GM12878 (cell line): ENCODE data around the gene MYO1C. TPM values are rescaled to one million over a fixed set of nuclear protein-coding genes. Genes with fewer than 3 reads are reported as not detected.

ENCODE experiments used
- ATAC-seq: fragments of 200-7000 bp; cut with Tn5 transposase; 3 replicates; pipeline ENCODE4 v1.9.1; 2020; ENCODE audit warnings: mild to moderate bottlenecking, moderate library complexity
- BruUV-seq: library from RNA; stranded (reverse); fragments of 400-500 nt; replicated peaks from 2 replicates; lab custom pipeline; 2021; lab: Mats Ljungman, UMichigan
- CTCF ChIA-PET: fragments of 300-600 bp; sonication (Branson Sonifier 250); formaldehyde crosslinking; extraction: SDS; loops from one replicate; lab custom pipeline; 2021; ENCODE audit warnings: inconsistent platforms; lab: Yijun Ruan, JAX
- POLR2A ChIA-PET: fragments of 350-600 bp; formaldehyde crosslinking; extraction: SDS; loops from one replicate; lab custom pipeline; 2021; ENCODE audit warnings: inconsistent platforms; lab: Charles Lee
- RAD21 ChIA-PET: fragments of 300-600 bp; sonication (Branson Sonifier 250); formaldehyde crosslinking; loops from one replicate; lab custom pipeline; 2023; ENCODE audit warnings: antibody characterized with exemption; ENCODE audit not compliant: unreplicated experiment; lab: Charles Lee
- SMC1A ChIA-PET: fragments of 300-600 bp; sonication (Branson Sonifier 250); formaldehyde crosslinking; loops from one replicate; lab custom pipeline; 2023; ENCODE audit not compliant: unreplicated experiment, uncharacterized antibody; lab: Charles Lee
- DNase-seq: peaks from one replicate; pipeline ENCODE4 v3.0.0-alpha.2; 2011; ENCODE audit warnings: low read depth, low spot score
- FAIRE-seq: peaks from 3 replicates; lab custom pipeline; 2011; peaks lifted over from hg19 to GRCh38; lab: Jason Lieb, UNC
- H2AFZ ChIP-seq: 2 replicates; pipeline ENCODE4 v1.6.0; 2011; ENCODE audit warnings: low read depth, low read length, control low read depth; ENCODE audit not compliant: control insufficient read depth
- H3K27ac ChIP-seq: 2 replicates; pipeline ENCODE4 v1.5.1; 2011; ENCODE audit warnings: control low read depth; ENCODE audit not compliant: control insufficient read depth, insufficient read depth
- H3K27me3 ChIP-seq, 2 experiments: replicated peaks in 1 of 2; 2 replicates each; pipeline versions ENCODE4 v1.6.0 to v1.6.1; 2011; ENCODE audit warnings: low read length in 1 of 2; ENCODE audit not compliant: control insufficient read depth in 2 of 2, insufficient read depth in 2 of 2
- H3K36me3 ChIP-seq, 2 experiments: 2 replicates each; pipeline ENCODE4 v1.5.1; 2011; ENCODE audit warnings: low read length in 1 of 2; ENCODE audit not compliant: control insufficient read depth in 2 of 2, insufficient read depth in 2 of 2
- H3K4me1 ChIP-seq: 2 replicates; pipeline ENCODE4 v1.6.1; 2011; ENCODE audit warnings: mild to moderate bottlenecking, low read length, moderate library complexity, mixed read lengths; ENCODE audit not compliant: control insufficient read depth, insufficient read depth
- H3K4me2 ChIP-seq: 2 replicates; pipeline ENCODE4 v1.6.0; 2011; ENCODE audit warnings: control low read depth; ENCODE audit not compliant: control insufficient read depth, insufficient read depth
- H3K4me3 ChIP-seq: fragments of 200-600 bp; sonication (generic); 2 replicates; pipeline ENCODE4 v1.5.1; 2016
- H3K79me2 ChIP-seq: 2 replicates; pipeline ENCODE4 v1.6.0; 2011; ENCODE audit warnings: low read length; ENCODE audit not compliant: control insufficient read depth, insufficient read depth
- H3K9ac ChIP-seq: 2 replicates; pipeline ENCODE4 v1.8.0; 2011; ENCODE audit warnings: low read length, control low read depth, mixed read lengths; ENCODE audit not compliant: control insufficient read depth, insufficient read depth
- H3K9me3 ChIP-seq: replicated peaks from 3 replicates; pipeline ENCODE4 v1.5.1; 2011; ENCODE audit warnings: mild to moderate bottlenecking, low read length; ENCODE audit not compliant: control insufficient read depth, insufficient read depth
- H4K20me1 ChIP-seq: 2 replicates; pipeline ENCODE4 v1.6.0; 2011; ENCODE audit not compliant: control insufficient read depth, insufficient read depth
- BHLHE40 ChIP-seq, 2 experiments: fragments of 450-650 bp in 1 of 2; IDR thresholded peaks; 2 replicates each; pipeline ENCODE4 v1.6.1; 2011 to 2017; ENCODE audit warnings: low read depth in 2 of 2, borderline replicate concordance in 1 of 2, improper control_type of control experiment in 1 of 2, low read length in 1 of 2, mild to moderate bottlenecking in 1 of 2
- GATAD2B ChIP-seq: fragments of 450-650 bp; conservative IDR thresholded peaks from 2 replicates; pipeline ENCODE4 v1.6.1; 2017; ENCODE audit warnings: low read depth, mild to moderate bottlenecking, moderate library complexity
- HDAC2 ChIP-seq: fragments of 200-600 bp; sonication (generic); IDR thresholded peaks from 2 replicates; pipeline ENCODE4 v1.6.1; 2017
- IKZF2 ChIP-seq, 2 experiments: fragments of 450-650 bp; IDR thresholded peaks; 2 replicates each; pipeline ENCODE4 v1.6.1; 2017; ENCODE audit warnings: mild to moderate bottlenecking in 2 of 2, moderate library complexity in 2 of 2
- KDM1A ChIP-seq: fragments of 200-600 bp; sonication (generic); IDR thresholded peaks from 2 replicates; pipeline ENCODE4 v1.6.1; 2016; ENCODE audit warnings: borderline replicate concordance
- PBX3 ChIP-seq: IDR thresholded peaks from 2 replicates; pipeline ENCODE4 v1.6.1; 2011; ENCODE audit warnings: mild to moderate bottlenecking, low read depth, low read length, moderate library complexity; ENCODE audit not compliant: insufficient replicate concordance
- POU2F2 ChIP-seq: IDR thresholded peaks from 3 replicates; pipeline ENCODE4 v1.6.1; 2011; ENCODE audit warnings: low read depth, mild to moderate bottlenecking, low read length, borderline replicate concordance
- SIX5 ChIP-seq: IDR thresholded peaks from 2 replicates; pipeline ENCODE4 v1.6.1; 2011; ENCODE audit warnings: mild to moderate bottlenecking, low read depth, low read length, moderate library complexity; ENCODE audit not compliant: severe bottlenecking
- YY1 ChIP-seq: IDR thresholded peaks from 2 replicates; pipeline ENCODE4 v1.6.1; 2011; ENCODE audit warnings: low read depth, mild to moderate bottlenecking, low read length
- WGBS: methylation state at CpG from one replicate; pipeline ENCODE4 v1.1.6; 2016; ENCODE audit warnings: low lambda C conversion rate; ENCODE audit not compliant: insufficient replicate concordance, insufficient coverage; ENCODE audit errors: missing lambda C conversion rate; 5-methylcytosine and 5-hydroxymethylcytosine counted together
- in situ Hi-C: fragments of 300-500 bp; cut with MboI; formaldehyde crosslinking; loops from 9 replicates; pipeline ENCODE4 v1.14.3; 2018; ENCODE audit warnings: mixed read lengths
- intact Hi-C: fragments of 100-400 bp; cut with micrococcal nuclease; formaldehyde crosslinking; loops from one replicate; pipeline ENCODE4 v1.14.2; 2022; ENCODE audit not compliant: unreplicated experiment
- polyA plus RNA-seq, 11 experiments: library from polyadenylated mRNA; depleted of rRNA in 4 of 11; unstranded in 6 of 11; stranded (reverse) in 5 of 11; fragments of >200 nt; fragmentation: Nextera tagmentation in 4 of 11; fragmentation: Illumina TruSeq in 1 of 11; extraction: Ambion mirVana in 4 of 11; extraction: Trizol in 1 of 11; gene quantifications; 1 replicate in 1 of 11; 2 replicates in 10 of 11; pipeline versions ENCODE4 v1.2.1 to v1.2.3, GENCODE V29; 2011 to 2016; ENCODE audit warnings: inconsistent platforms in 2 of 11, missing spikeins in 2 of 11, low read depth in 1 of 11
- total RNA-seq, 4 experiments: library from RNA; depleted of rRNA in 3 of 4; stranded (reverse); fragments of >200 nt in 3 of 4; fragmentation: Illumina TruSeq in 1 of 4; extraction: Trizol in 1 of 4; gene quantifications; 2 replicates each; pipeline versions ENCODE4 v1.2.1 to v1.2.3, GENCODE V29; 2013 to 2021
- TF ChIP-seq, protein P1 (sequence below): fragments of 450-650 bp; IDR thresholded peaks from 2 replicates; pipeline ENCODE4 v1.6.1; 2017; ENCODE audit warnings: mild to moderate bottlenecking, low read depth, inconsistent platforms; ENCODE audit not compliant: poor library complexity, severe bottlenecking
- TF ChIP-seq, protein P2 (sequence below): fragments of 450-650 bp; formaldehyde crosslinking; IDR thresholded peaks from 2 replicates; pipeline ENCODE4 v1.4.0; 2022; ENCODE audit warnings: mild to moderate bottlenecking, moderate library complexity
- TF ChIP-seq, protein P3 (sequence below): fragments of 450-650 bp; IDR thresholded peaks from 2 replicates; pipeline ENCODE4 v1.6.1; 2016; ENCODE audit warnings: mild to moderate bottlenecking, moderate library complexity, borderline replicate concordance

MYO1C gene
- total and polyA plus RNA-seq, 10 of the 15 experiments (the other 5 are each of a cell fraction or from before 2014, with no cell fraction given): 1.2 to 92.0 (median 36.6) TPM

DNA sequence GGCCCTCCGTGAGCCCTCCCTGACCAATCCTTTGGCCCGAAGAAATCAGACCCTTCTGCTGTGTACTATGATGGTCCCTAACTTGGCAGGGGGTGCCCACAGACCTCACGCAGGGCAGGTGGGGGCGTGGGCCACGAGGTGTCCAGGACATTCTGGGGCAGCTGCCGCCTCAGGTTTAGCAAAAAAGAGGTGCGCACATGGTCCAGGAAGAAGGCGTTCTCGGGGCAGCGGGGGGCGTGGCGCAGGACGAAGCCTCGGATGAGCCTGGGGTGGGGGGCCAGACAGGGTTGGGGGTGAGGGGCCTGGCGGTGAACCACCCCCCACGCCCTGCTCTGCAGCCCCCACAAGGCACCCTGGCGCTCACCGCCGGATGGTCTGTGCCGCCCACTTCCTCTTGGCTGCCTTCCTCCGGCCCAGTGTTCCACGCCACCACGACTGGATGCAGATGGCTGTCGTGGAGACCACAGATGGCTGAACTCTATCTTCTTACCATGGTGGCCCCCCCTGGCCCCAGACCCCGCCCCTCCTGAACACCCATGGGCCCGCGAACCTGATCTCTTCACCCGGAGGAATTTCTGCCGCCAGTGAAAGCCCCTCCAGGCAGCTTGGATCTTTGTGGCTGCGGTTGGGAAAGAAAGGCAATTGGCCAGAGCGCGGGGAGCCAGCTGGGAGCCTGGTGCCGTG lies 22.3 kb downstream of the MYO1C start:
- no peak for FAIRE-seq
- Histone ChIP-seq H3K27ac (no peak overlapping the region), H3K9me3 (no peaks in the 10 kb centered on the region; the same call in 2 of the 3 replicates), H3K79me2 (no peaks in the 10 kb centered on the region; the same call in 1 of the 2 replicates), H3K4me3 (no peak overlapping the region), H3K4me1 (peaks cover 18% of the 10 kb centered on the region), H3K36me3 (peaks cover 5 to 21% of the 10 kb centered on the region in 2 experiments), H4K20me1 (no peaks in the 10 kb centered on the region), H3K4me2 (no peak overlapping the region), H2AFZ (no peak overlapping the region), H3K9ac (no peak overlapping the region), H3K27me3 (no peaks in the 10 kb centered on the region)
- in situ Hi-C loops (no loop called here), intact Hi-C loops (no loop called here)
- 88% methylated on average over 31 of the region's 33 CpGs for WGBS
- ChIA-PET CTCF (no interaction called here), POLR2A (no interaction called here), SMC1A (no interaction called here), RAD21 (interaction anchor here (0.5 to 0.6 kb wide), 2 partner anchors 99 to 103 kb away, joined by 3 read pairs; no protein-coding TSS in a partner anchor)
- ATAC-seq: no peak
- no peak for DNase-seq
- BruUV-seq: no TSS peak
- TF ChIP-seq KDM1A (no peak), SIX5 (no peak), BHLHE40 (IDR thresholded peaks at IDR 0.05; ENCODE audit: borderline replicate concordance in 1 of 2, low read depth in 2 of 2, low read length in 1 of 2) (no peak), PBX3 (no peak), HDAC2 (no peak), YY1 (no peak), IKZF2 (IDR thresholded peaks at IDR 0.05) (no peak), GATAD2B (no peak), POU2F2 (no peak)
- TF ChIP-seq, protein P1, sequence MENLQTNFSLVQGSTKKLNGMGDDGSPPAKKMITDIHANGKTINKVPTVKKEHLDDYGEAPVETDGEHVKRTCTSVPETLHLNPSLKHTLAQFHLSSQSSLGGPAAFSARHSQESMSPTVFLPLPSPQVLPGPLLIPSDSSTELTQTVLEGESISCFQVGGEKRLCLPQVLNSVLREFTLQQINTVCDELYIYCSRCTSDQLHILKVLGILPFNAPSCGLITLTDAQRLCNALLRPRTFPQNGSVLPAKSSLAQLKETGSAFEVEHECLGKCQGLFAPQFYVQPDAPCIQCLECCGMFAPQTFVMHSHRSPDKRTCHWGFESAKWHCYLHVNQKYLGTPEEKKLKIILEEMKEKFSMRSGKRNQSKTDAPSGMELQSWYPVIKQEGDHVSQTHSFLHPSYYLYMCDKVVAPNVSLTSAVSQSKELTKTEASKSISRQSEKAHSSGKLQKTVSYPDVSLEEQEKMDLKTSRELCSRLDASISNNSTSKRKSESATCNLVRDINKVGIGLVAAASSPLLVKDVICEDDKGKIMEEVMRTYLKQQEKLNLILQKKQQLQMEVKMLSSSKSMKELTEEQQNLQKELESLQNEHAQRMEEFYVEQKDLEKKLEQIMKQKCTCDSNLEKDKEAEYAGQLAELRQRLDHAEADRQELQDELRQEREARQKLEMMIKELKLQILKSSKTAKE: no peak
- TF ChIP-seq, protein P2, sequence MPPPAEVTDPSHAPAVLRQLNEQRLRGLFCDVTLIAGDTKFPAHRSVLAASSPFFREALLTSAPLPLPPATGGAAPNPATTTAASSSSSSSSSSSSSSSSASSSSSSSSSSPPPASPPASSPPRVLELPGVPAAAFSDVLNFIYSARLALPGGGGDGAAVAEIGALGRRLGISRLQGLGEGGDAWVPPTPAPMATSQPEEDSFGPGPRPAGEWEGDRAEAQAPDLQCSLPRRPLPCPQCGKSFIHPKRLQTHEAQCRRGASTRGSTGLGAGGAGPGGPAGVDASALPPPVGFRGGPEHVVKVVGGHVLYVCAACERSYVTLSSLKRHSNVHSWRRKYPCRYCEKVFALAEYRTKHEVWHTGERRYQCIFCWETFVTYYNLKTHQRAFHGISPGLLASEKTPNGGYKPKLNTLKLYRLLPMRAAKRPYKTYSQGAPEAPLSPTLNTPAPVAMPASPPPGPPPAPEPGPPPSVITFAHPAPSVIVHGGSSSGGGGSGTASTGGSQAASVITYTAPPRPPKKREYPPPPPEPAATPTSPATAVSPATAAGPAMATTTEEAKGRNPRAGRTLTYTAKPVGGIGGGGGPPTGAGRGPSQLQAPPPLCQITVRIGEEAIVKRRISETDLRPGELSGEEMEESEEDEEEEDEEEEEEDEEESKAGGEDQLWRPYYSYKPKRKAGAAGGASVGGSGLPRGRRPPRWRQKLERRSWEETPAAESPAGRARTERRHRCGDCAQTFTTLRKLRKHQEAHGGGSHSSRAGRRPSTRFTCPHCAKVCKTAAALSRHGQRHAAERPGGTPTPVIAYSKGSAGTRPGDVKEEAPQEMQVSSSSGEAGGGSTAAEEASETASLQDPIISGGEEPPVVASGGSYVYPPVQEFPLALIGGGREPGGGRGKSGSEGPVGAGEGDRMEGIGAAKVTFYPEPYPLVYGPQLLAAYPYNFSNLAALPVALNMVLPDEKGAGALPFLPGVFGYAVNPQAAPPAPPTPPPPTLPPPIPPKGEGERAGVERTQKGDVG (CRISPR knock-in tag): no peak
- TF ChIP-seq, protein P3, sequence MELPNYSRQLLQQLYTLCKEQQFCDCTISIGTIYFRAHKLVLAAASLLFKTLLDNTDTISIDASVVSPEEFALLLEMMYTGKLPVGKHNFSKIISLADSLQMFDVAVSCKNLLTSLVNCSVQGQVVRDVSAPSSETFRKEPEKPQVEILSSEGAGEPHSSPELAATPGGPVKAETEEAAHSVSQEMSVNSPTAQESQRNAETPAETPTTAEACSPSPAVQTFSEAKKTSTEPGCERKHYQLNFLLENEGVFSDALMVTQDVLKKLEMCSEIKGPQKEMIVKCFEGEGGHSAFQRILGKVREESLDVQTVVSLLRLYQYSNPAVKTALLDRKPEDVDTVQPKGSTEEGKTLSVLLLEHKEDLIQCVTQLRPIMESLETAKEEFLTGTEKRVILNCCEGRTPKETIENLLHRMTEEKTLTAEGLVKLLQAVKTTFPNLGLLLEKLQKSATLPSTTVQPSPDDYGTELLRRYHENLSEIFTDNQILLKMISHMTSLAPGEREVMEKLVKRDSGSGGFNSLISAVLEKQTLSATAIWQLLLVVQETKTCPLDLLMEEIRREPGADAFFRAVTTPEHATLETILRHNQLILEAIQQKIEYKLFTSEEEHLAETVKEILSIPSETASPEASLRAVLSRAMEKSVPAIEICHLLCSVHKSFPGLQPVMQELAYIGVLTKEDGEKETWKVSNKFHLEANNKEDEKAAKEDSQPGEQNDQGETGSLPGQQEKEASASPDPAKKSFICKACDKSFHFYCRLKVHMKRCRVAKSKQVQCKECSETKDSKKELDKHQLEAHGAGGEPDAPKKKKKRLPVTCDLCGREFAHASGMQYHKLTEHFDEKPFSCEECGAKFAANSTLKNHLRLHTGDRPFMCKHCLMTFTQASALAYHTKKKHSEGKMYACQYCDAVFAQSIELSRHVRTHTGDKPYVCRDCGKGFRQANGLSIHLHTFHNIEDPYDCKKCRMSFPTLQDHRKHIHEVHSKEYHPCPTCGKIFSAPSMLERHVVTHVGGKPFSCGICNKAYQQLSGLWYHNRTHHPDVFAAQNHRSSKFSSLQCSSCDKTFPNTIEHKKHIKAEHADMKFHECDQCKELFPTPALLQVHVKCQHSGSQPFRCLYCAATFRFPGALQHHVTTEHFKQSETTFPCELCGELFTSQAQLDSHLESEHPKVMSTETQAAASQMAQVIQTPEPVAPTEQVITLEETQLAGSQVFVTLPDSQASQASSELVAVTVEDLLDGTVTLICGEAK: no peak
